ENCODE measurements around the gene C1orf167.

Gene C1orf167

GRCh38 chr1:11752359-11753088 lies 9.5 kb upstream of the C1orf167 start:
- no peak overlapping the region for H3K27ac ChIP-seq (ENCODE audit: low read length)
- H3K4me1 ChIP-seq (ENCODE audit: insufficient read depth, low read length) = 0 out of 2 replicates have a peak, but pooled peaks cover 3% of the 10 kb centered on the region
- peaks cover 30% of the 10 kb centered on the region for H3K36me3 ChIP-seq (ENCODE audit: insufficient read depth, low read depth, low read length)
- no peaks in the 10 kb centered on the region for H3K9me3 ChIP-seq (ENCODE audit: insufficient read depth, low read depth, low read length)
- H3K9ac ChIP-seq (ENCODE audit: low read depth, low read length) = no peak overlapping the region
- no peak overlapping the region for H3K4me3 ChIP-seq (ENCODE audit: low read length)
- no peaks in the 10 kb centered on the region for H3K27me3 ChIP-seq (ENCODE audit: insufficient read depth, low read length)

- Histone ChIP-seq H3K27ac (ENCODE audit: low read length) (no peak overlapping the region), H3K27me3 (ENCODE audit: insufficient read depth, low read length) (no peaks in the 10 kb centered on the region), H3K4me3 (ENCODE audit: low read length) (no peak overlapping the region), H3K9ac (ENCODE audit: low read depth, low read length) (no peak overlapping the region), H3K4me1 (ENCODE audit: insufficient read depth, low read length) (0 out of 2 replicates have a peak, but pooled peaks cover 3% of the 10 kb centered on the region), H3K9me3 (ENCODE audit: insufficient read depth, low read depth, low read length) (no peaks in the 10 kb centered on the region), H3K36me3 (ENCODE audit: insufficient read depth, low read depth, low read length) (peaks cover 23% of the 10 kb centered on the region)
Observed at GRCh38 chr1:11753555-11754208, 8.3 kb upstream of the C1orf167 start.

GRCh38 chr1:11757047-11757446 lies 4.9 kb upstream of the C1orf167 start:
- no peaks in the 10 kb centered on the region for H3K36me3 ChIP-seq (ENCODE audit: insufficient read depth, low read depth, low read length)
- H3K9ac ChIP-seq (ENCODE audit: low read depth, low read length) = no peak overlapping the region
- peaks cover 24% of the 10 kb centered on the region for H3K27me3 ChIP-seq (ENCODE audit: insufficient read depth, low read length)
- H3K9me3 ChIP-seq (ENCODE audit: insufficient read depth, low read depth, low read length) = no peaks in the 10 kb centered on the region
- no peak overlapping the region for H3K4me3 ChIP-seq (ENCODE audit: low read length)
- H3K27ac ChIP-seq (ENCODE audit: low read length) = no peak overlapping the region
- 0 out of 2 replicates have a peak, but pooled peaks cover 3% of the 10 kb centered on the region for H3K4me1 ChIP-seq (ENCODE audit: insufficient read depth, low read length)

- no peak overlapping the region for H3K9ac ChIP-seq (ENCODE audit: low read depth, low read length)
- no peaks in the 10 kb centered on the region for H3K36me3 ChIP-seq (ENCODE audit: insufficient read depth, low read depth, low read length)
- no peaks in the 10 kb centered on the region for H3K4me1 ChIP-seq (ENCODE audit: insufficient read depth, low read length)
- no peaks in the 10 kb centered on the region for H3K9me3 ChIP-seq (ENCODE audit: insufficient read depth, low read depth, low read length)
- no peak overlapping the region for H3K4me3 ChIP-seq (ENCODE audit: low read length)
- no peak overlapping the region for H3K27ac ChIP-seq (ENCODE audit: low read length)
- peaks cover 46% of the 10 kb centered on the region for H3K27me3 ChIP-seq (ENCODE audit: insufficient read depth, low read length)
Observed at GRCh38 chr1:11759791-11760190, 2.2 kb upstream of the C1orf167 start.

GRCh38 chr1:11761285-11761684 lies 708 bp upstream of the C1orf167 start:
- H3K27me3 ChIP-seq (ENCODE audit: insufficient read depth, low read length) = peaks cover 46% of the 10 kb centered on the region
- H3K36me3 ChIP-seq (ENCODE audit: insufficient read depth, low read depth, low read length) = no peaks in the 10 kb centered on the region
- H3K27ac ChIP-seq (ENCODE audit: low read length) = no peak overlapping the region
- H3K9me3 ChIP-seq (ENCODE audit: insufficient read depth, low read depth, low read length) = no peaks in the 10 kb centered on the region
- no peak overlapping the region for H3K9ac ChIP-seq (ENCODE audit: low read depth, low read length)
- no peaks in the 10 kb centered on the region for H3K4me1 ChIP-seq (ENCODE audit: insufficient read depth, low read length)
- H3K4me3 ChIP-seq (ENCODE audit: low read length) = no peak overlapping the region

- Histone ChIP-seq H3K4me1 (ENCODE audit: insufficient read depth, low read length) (no peaks in the 10 kb centered on the region), H3K9me3 (ENCODE audit: insufficient read depth, low read depth, low read length) (no peaks in the 10 kb centered on the region), H3K36me3 (ENCODE audit: insufficient read depth, low read depth, low read length) (no peaks in the 10 kb centered on the region), H3K9ac (ENCODE audit: low read depth, low read length) (no peak overlapping the region), H3K4me3 (ENCODE audit: low read length) (no peak overlapping the region), H3K27ac (ENCODE audit: low read length) (no peak overlapping the region), H3K27me3 (ENCODE audit: insufficient read depth, low read length) (peaks cover 46% of the 10 kb centered on the region)
Observed at GRCh38 chr1:11764115-11764514, 2.1 kb downstream of the C1orf167 start.

GRCh38 chr1:11764519-11764918 lies 2.5 kb downstream of the C1orf167 start:
- no peaks in the 10 kb centered on the region for H3K36me3 ChIP-seq (ENCODE audit: insufficient read depth, low read depth, low read length)
- H3K9ac ChIP-seq (ENCODE audit: low read depth, low read length) = no peak overlapping the region
- H3K9me3 ChIP-seq (ENCODE audit: insufficient read depth, low read depth, low read length) = no peaks in the 10 kb centered on the region
- H3K27me3 ChIP-seq (ENCODE audit: insufficient read depth, low read length) = peaks cover 46% of the 10 kb centered on the region
- no peak overlapping the region for H3K27ac ChIP-seq (ENCODE audit: low read length)
- H3K4me3 ChIP-seq (ENCODE audit: low read length) = no peak overlapping the region
- H3K4me1 ChIP-seq (ENCODE audit: insufficient read depth, low read length) = no peaks in the 10 kb centered on the region

GRCh38 chr1:11765661-11766428 lies 3.9 kb downstream of the C1orf167 start:
- Histone ChIP-seq H3K9me3 (ENCODE audit: insufficient read depth, low read depth, low read length) (no peaks in the 10 kb centered on the region), H3K4me1 (ENCODE audit: insufficient read depth, low read length) (no peaks in the 10 kb centered on the region), H3K36me3 (ENCODE audit: insufficient read depth, low read depth, low read length) (no peaks in the 10 kb centered on the region), H3K4me3 (ENCODE audit: low read length) (no peak overlapping the region), H3K9ac (ENCODE audit: low read depth, low read length) (no peak overlapping the region), H3K27me3 (ENCODE audit: insufficient read depth, low read length) (peaks cover 34% of the 10 kb centered on the region), H3K27ac (ENCODE audit: low read length) (no peak overlapping the region)

GRCh38 chr1:11766429-11766776 lies 4.4 kb downstream of the C1orf167 start:
- peaks cover 29% of the 10 kb centered on the region for H3K27me3 ChIP-seq (ENCODE audit: insufficient read depth, low read length)
- H3K4me3 ChIP-seq (ENCODE audit: low read length) = no peak overlapping the region
- H3K27ac ChIP-seq (ENCODE audit: low read length) = no peak overlapping the region
- no peaks in the 10 kb centered on the region for H3K36me3 ChIP-seq (ENCODE audit: insufficient read depth, low read depth, low read length)
- H3K4me1 ChIP-seq (ENCODE audit: insufficient read depth, low read length) = no peaks in the 10 kb centered on the region
- H3K9me3 ChIP-seq (ENCODE audit: insufficient read depth, low read depth, low read length) = no peaks in the 10 kb centered on the region
- H3K9ac ChIP-seq (ENCODE audit: low read depth, low read length) = no peak overlapping the region

- H3K9ac ChIP-seq (ENCODE audit: low read depth, low read length) = no peak overlapping the region
- H3K27me3 ChIP-seq (ENCODE audit: insufficient read depth, low read length) = peaks cover 12% of the 10 kb centered on the region
- H3K4me3 ChIP-seq (ENCODE audit: low read length) = no peak overlapping the region
- H3K9me3 ChIP-seq (ENCODE audit: insufficient read depth, low read depth, low read length) = no peaks in the 10 kb centered on the region
- H3K27ac ChIP-seq (ENCODE audit: low read length) = no peak overlapping the region
- no peaks in the 10 kb centered on the region for H3K36me3 ChIP-seq (ENCODE audit: insufficient read depth, low read depth, low read length)
- no peaks in the 10 kb centered on the region for H3K4me1 ChIP-seq (ENCODE audit: insufficient read depth, low read length)
Observed at GRCh38 chr1:11767922-11768704, 6.1 kb downstream of the C1orf167 start.

GRCh38 chr1:11768821-11769220 lies 6.8 kb downstream of the C1orf167 start:
- Histone ChIP-seq H3K4me1 (ENCODE audit: insufficient read depth, low read length) (no peaks in the 10 kb centered on the region), H3K4me3 (ENCODE audit: low read length) (no peak overlapping the region), H3K36me3 (ENCODE audit: insufficient read depth, low read depth, low read length) (no peaks in the 10 kb centered on the region), H3K9ac (ENCODE audit: low read depth, low read length) (no peak overlapping the region), H3K27me3 (ENCODE audit: insufficient read depth, low read length) (peaks cover 5% of the 10 kb centered on the region), H3K9me3 (ENCODE audit: insufficient read depth, low read depth, low read length) (no peaks in the 10 kb centered on the region), H3K27ac (ENCODE audit: low read length) (no peak overlapping the region)

Data from iPS-20b (cell line).